Activated naive CD4-positive, alpha-beta T cell treated with anti-CD3 and anti-CD28 coated beads for 36 hours (primary cell): ENCODE data around the gene RBMS3. TPM values are rescaled to one million over a fixed set of nuclear protein-coding genes. Genes with fewer than 3 reads are reported as not detected.

ENCODE experiments used
- CTCF ChIA-PET: fragments of 350-600 bp; sonication (Branson Sonifier 250); formaldehyde crosslinking; loops from one replicate; lab custom pipeline; 2021; ENCODE audit warnings: antibody characterized with exemption; lab: Charles Lee
- DNase-seq: peaks from one replicate; pipeline ENCODE4 v3.0.0-alpha.2; 2020
- H3K27ac Mint-ChIP-seq: one replicate; pipeline ENCODE4 v1.8.0; 2021; ENCODE audit warnings: mild to moderate bottlenecking, mixed read lengths
- H3K27me3 Mint-ChIP-seq: one replicate; pipeline ENCODE4 v1.8.0; 2021; ENCODE audit warnings: low read depth, mixed read lengths
- H3K36me3 Mint-ChIP-seq: one replicate; pipeline ENCODE4 v1.8.0; 2021; ENCODE audit warnings: low read depth, mixed read lengths
- H3K4me1 Mint-ChIP-seq: one replicate; pipeline ENCODE4 v1.8.0; 2021; ENCODE audit warnings: low read depth, mixed read lengths
- H3K4me3 Mint-ChIP-seq: one replicate; pipeline ENCODE4 v1.8.0; 2021; ENCODE audit warnings: mild to moderate bottlenecking, moderate library complexity, mixed read lengths
- H3K9me3 Mint-ChIP-seq: one replicate; pipeline ENCODE4 v1.8.0; 2021; ENCODE audit warnings: mixed read lengths
- intact Hi-C: fragments of 100-400 bp; cut with micrococcal nuclease; formaldehyde crosslinking; loops from one replicate; pipeline ENCODE4 v1.15.1; 2023
- total RNA-seq, 2 experiments: library from RNA; stranded (reverse); gene quantifications; one replicate each; pipeline ENCODE4 v1.2.3, GENCODE V29; 2021

Gene RBMS3
- total RNA-seq, 2 experiments from 2014 or later = 0.84 to 1.1 TPM

DNA sequence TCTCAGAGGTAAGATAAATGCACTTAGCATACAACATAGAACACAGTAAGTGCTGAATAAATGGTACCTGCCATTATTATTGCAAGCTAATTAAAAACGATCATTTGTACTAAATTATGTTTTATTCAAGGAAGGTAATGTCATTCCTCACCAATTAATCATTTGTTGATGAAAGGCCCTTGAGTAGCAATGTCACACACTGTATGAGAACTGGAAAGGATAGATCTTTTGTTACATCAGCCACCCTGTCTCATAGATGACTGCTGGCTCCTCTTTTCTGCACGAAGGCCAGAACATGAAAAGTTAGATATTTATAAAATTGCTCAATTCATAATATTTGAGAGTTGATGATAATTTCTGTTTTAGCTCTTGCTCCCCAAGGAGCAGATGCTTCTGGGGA lies 415.4 kb downstream of the RBMS3 start:
- H3K4me3 Mint-ChIP-seq = no peak overlapping the region
- H3K4me1 Mint-ChIP-seq = no peaks in the 10 kb centered on the region
- intact Hi-C loops = no loop called here
- peaks cover 2% of the 10 kb centered on the region for H3K27me3 Mint-ChIP-seq
- CTCF ChIA-PET = no interaction called here
- DNase-seq = no peak
- peaks cover 1% of the 10 kb centered on the region for H3K9me3 Mint-ChIP-seq
- H3K27ac Mint-ChIP-seq = no peak overlapping the region
- no peaks in the 10 kb centered on the region for H3K36me3 Mint-ChIP-seq

DNA sequence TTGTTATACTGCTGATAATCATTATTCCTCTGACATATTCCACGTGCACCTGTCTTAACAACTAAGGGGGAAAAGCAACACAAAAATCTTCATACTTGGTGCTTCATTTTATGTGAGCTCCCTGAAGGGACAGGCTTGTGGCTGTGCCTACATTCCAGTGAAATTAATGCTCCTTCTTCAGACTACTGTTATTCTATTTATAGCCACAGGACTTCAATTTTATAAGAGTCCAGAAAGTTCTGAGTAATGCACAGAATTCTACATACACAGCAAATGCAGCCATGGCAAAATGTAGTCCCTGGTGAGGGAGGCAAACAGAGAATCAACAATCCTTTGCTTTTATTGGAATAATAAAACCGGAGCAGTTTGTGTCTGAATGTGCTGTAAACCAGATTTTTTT lies 417.1 kb downstream of the RBMS3 start:
- Mint-ChIP-seq H3K4me1 (no peaks in the 10 kb centered on the region), H3K27me3 (peaks cover 2% of the 10 kb centered on the region), H3K36me3 (no peaks in the 10 kb centered on the region), H3K4me3 (no peak overlapping the region), H3K9me3 (peaks cover 2% of the 10 kb centered on the region), H3K27ac (no peak overlapping the region)
- DNase-seq = no peak
- intact Hi-C loops = no loop called here
- CTCF ChIA-PET = no interaction called here

DNA sequence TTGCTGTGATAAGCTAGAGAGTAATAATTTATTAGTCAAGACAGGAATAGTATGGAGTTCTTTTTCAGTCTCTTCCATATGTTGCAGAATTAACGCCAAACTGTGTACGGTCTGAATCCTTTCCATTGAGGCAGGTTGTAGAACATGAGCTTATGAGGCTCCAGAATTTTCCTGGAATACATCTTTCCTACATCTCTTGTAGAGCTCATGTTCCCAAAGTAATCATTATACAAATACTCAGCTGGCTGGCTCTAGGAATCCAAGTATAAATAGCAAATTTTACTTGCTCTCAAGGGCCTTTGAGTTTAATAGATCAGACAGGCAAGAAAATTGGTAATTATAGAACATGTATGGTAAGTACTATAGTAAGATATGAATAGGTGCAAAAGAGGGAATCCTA lies 419.4 kb downstream of the RBMS3 start:
- Mint-ChIP-seq H3K27ac (no peak overlapping the region), H3K27me3 (peaks cover 2% of the 10 kb centered on the region), H3K4me3 (no peak overlapping the region), H3K9me3 (peaks cover 5% of the 10 kb centered on the region), H3K4me1 (no peaks in the 10 kb centered on the region), H3K36me3 (no peaks in the 10 kb centered on the region)
- CTCF ChIA-PET = interaction anchor here (0.6 kb wide), 1 partner anchor 607 kb away, joined by 3 read pairs; no protein-coding TSS in a partner anchor
- DNase-seq = no peak
- intact Hi-C loops = no loop called here

- H3K36me3 Mint-ChIP-seq = no peaks in the 10 kb centered on the region
- CTCF ChIA-PET = no interaction called here
- no peaks in the 10 kb centered on the region for H3K27me3 Mint-ChIP-seq
- DNase-seq = no peak
- intact Hi-C loops = no loop called here
- no peak overlapping the region for H3K27ac Mint-ChIP-seq
- no peaks in the 10 kb centered on the region for H3K4me1 Mint-ChIP-seq
- H3K4me3 Mint-ChIP-seq = no peak overlapping the region
- peaks cover 5% of the 10 kb centered on the region for H3K9me3 Mint-ChIP-seq
These were observed 420.6 kb downstream of the RBMS3 start for GRCh38 chr3:29701326-29701983.

DNA sequence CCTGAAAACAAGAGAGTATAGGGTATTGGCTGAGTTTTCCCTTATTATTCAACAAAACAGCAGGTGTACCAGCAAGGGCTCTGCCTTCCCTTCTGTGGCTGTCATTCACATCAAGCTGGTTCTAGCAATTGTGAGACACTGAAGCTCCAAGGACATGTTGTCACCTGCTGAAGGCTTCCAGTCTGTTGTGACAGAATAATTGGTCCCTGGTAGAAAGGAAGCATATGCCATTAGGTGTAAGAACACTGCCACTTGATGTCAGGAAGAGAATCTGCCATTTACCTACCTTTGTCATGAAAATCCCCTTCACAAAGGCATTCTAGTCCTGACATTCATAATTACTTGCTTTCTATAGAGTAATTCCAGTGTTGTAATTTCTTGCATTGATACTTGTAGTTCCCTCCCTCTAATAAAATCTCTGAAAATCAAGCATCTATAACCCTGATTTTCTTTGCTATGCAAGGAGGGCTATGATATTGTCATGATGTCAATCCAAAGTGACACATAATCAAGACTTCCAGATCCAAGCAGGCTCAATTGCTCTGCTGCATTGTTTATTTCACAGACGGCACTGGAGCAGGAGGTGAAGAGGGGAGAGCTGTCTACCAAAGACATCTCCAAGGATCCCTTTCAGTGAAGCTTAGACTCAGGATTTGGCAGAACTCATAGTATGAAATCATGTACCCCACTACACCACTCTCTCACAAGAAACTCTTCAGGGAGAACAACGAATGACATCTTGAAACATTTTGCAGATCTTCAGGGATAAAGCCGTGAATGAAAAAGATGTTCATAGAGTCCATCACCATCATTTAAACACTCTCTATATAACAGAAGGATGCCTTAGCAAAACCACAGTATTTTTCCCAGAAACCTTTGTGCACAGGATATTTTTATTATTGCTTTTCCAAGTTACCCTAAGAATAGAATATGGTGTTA lies 425.3 kb downstream of the RBMS3 start:
- peaks cover 2% of the 10 kb centered on the region for H3K27me3 Mint-ChIP-seq
- no peak overlapping the region for H3K4me3 Mint-ChIP-seq
- intact Hi-C loops = no loop called here
- H3K4me1 Mint-ChIP-seq = no peaks in the 10 kb centered on the region
- CTCF ChIA-PET = no interaction called here
- no peak for DNase-seq
- no peaks in the 10 kb centered on the region for H3K36me3 Mint-ChIP-seq
- H3K9me3 Mint-ChIP-seq = peaks cover 4% of the 10 kb centered on the region
- no peak overlapping the region for H3K27ac Mint-ChIP-seq

DNA sequence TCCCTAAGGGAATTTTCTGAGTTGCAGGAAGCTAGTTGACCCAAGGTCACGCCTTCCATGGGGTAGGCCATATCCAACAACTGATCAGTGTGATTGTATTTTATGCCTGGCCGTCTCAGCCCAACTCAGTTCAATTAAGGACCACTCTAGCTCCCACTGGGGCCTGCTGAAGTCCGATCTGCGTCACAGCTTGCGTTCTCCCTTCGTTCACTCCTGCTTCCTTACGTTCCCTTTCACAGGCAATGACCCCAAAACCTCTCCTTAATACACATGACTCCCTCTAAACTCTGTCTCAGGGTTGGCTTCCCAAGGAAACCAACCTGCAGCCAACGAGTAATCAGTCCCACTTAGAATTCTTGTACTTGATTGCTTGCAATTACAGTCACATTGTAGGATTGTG lies 428.0 kb downstream of the RBMS3 start:
- Mint-ChIP-seq H3K27ac (no peak overlapping the region), H3K4me3 (no peak overlapping the region), H3K4me1 (no peaks in the 10 kb centered on the region), H3K36me3 (no peaks in the 10 kb centered on the region), H3K9me3 (no peaks in the 10 kb centered on the region), H3K27me3 (peaks cover 2% of the 10 kb centered on the region)
- CTCF ChIA-PET = interaction anchor here (1.1 kb wide), 1 partner anchor 16 kb away, joined by 4 read pairs; no protein-coding TSS in a partner anchor
- intact Hi-C loops = no loop called here
- DNase-seq = no peak

- intact Hi-C loops = no loop called here
- Mint-ChIP-seq H3K4me1 (no peaks in the 10 kb centered on the region), H3K4me3 (no peak overlapping the region), H3K36me3 (no peaks in the 10 kb centered on the region), H3K27me3 (peaks cover 2% of the 10 kb centered on the region), H3K27ac (no peak overlapping the region), H3K9me3 (no peaks in the 10 kb centered on the region)
- no peak for DNase-seq
- CTCF ChIA-PET = interaction anchor here (0.6 kb wide), 1 partner anchor 8 kb away, joined by 4 read pairs; no protein-coding TSS in a partner anchor
These were observed 430.4 kb downstream of the RBMS3 start for GRCh38 chr3:29711255-29711771.

- no peak for DNase-seq
- CTCF ChIA-PET = no interaction called here
- H3K27me3 Mint-ChIP-seq = no peaks in the 10 kb centered on the region
- intact Hi-C loops = no loop called here
- H3K27ac Mint-ChIP-seq = no peak overlapping the region
- H3K4me1 Mint-ChIP-seq = no peaks in the 10 kb centered on the region
- no peak overlapping the region for H3K4me3 Mint-ChIP-seq
- no peaks in the 10 kb centered on the region for H3K36me3 Mint-ChIP-seq
- no peaks in the 10 kb centered on the region for H3K9me3 Mint-ChIP-seq
These were observed 435.3 kb downstream of the RBMS3 start for GRCh38 chr3:29716213-29716612.

GRCh38 chr3:29718661-29719065 lies 437.8 kb downstream of the RBMS3 start:
- no peaks in the 10 kb centered on the region for H3K9me3 Mint-ChIP-seq
- intact Hi-C loops = no loop called here
- peaks cover 2% of the 10 kb centered on the region for H3K27me3 Mint-ChIP-seq
- no peak overlapping the region for H3K4me3 Mint-ChIP-seq
- no peak overlapping the region for H3K27ac Mint-ChIP-seq
- H3K4me1 Mint-ChIP-seq = no peaks in the 10 kb centered on the region
- H3K36me3 Mint-ChIP-seq = no peaks in the 10 kb centered on the region
- CTCF ChIA-PET = no interaction called here
- no peak for DNase-seq

DNA sequence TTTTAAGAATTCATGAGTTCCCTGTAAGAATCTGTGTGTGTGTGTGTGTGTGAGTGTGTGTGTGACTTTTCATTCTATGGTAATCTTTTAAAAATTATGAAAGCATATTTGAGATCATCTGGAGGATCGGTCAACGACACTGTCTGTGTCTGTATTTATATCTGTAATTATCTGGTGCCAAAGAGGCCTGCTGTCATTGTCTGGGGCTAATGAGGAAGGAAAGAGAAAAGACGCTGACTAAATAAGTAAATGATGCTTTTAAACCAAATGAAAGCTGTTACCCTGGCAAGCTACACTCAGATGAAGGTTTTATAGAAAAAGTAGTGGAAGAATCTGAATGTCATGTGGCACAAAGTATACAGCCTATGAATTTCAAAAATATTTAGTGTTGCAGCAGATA lies 439.8 kb downstream of the RBMS3 start:
- H3K4me1 Mint-ChIP-seq = no peaks in the 10 kb centered on the region
- no peaks in the 10 kb centered on the region for H3K36me3 Mint-ChIP-seq
- intact Hi-C loops = no loop called here
- CTCF ChIA-PET = no interaction called here
- no peak overlapping the region for H3K27ac Mint-ChIP-seq
- H3K27me3 Mint-ChIP-seq = peaks cover 5% of the 10 kb centered on the region
- H3K9me3 Mint-ChIP-seq = no peaks in the 10 kb centered on the region
- DNase-seq = no peak
- H3K4me3 Mint-ChIP-seq = no peak overlapping the region

DNA sequence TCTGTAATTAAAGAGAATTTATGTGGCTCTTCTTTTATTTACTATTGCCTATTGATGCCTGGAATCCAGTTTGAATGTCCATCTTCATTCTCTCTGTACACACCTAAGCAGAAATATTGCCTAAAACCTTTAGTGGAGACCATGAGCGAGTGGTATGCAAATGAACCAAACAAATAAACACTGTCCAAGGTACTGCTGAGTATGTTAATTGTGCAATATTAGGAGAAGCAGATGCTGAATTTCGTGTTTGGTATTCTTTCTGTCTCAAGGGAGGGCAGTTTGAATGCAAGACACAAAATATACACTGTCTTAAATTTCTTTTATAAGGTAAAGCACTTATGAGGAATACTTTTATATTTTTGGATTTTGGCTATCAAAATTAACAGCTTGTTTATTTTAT lies 440.9 kb downstream of the RBMS3 start:
- no peaks in the 10 kb centered on the region for H3K9me3 Mint-ChIP-seq
- no peak overlapping the region for H3K4me3 Mint-ChIP-seq
- DNase-seq = no peak
- peaks cover 9% of the 10 kb centered on the region for H3K27me3 Mint-ChIP-seq
- CTCF ChIA-PET = no interaction called here
- H3K27ac Mint-ChIP-seq = no peak overlapping the region
- intact Hi-C loops = no loop called here
- no peaks in the 10 kb centered on the region for H3K4me1 Mint-ChIP-seq
- H3K36me3 Mint-ChIP-seq = no peaks in the 10 kb centered on the region

GRCh38 chr3:29731050-29731449 lies 450.2 kb downstream of the RBMS3 start:
- intact Hi-C loops = no loop called here
- CTCF ChIA-PET = no interaction called here
- H3K4me1 Mint-ChIP-seq = no peaks in the 10 kb centered on the region
- H3K9me3 Mint-ChIP-seq = no peaks in the 10 kb centered on the region
- no peak for DNase-seq
- H3K27ac Mint-ChIP-seq = no peak overlapping the region
- H3K27me3 Mint-ChIP-seq = peaks cover 3% of the 10 kb centered on the region
- H3K36me3 Mint-ChIP-seq = no peaks in the 10 kb centered on the region
- H3K4me3 Mint-ChIP-seq = no peak overlapping the region
